Measurements from ENCODE around the gene EIF5.

EIF5 gene

GRCh38 chr14:103360548-103360947, 26.5 kb downstream of the EIF5 start:
- no peak for DNase-seq (ENCODE audit: low read depth, low spot score)
- peak overlapping the region; percentile 99 for H3K27ac ChIP-seq

GRCh38 chr14:103361867-103362266, 27.8 kb downstream of the EIF5 start:
- peak overlapping the region; percentile 99 for H3K27ac ChIP-seq
- peak; percentile 94 for DNase-seq (ENCODE audit: low read depth, low spot score)

- peak overlapping the region; percentile 99 for H3K27ac ChIP-seq
- no peak for DNase-seq (ENCODE audit: low read depth, low spot score)
Observed at GRCh38 chr14:103362780-103363179, 28.7 kb downstream of the EIF5 start.

DNA sequence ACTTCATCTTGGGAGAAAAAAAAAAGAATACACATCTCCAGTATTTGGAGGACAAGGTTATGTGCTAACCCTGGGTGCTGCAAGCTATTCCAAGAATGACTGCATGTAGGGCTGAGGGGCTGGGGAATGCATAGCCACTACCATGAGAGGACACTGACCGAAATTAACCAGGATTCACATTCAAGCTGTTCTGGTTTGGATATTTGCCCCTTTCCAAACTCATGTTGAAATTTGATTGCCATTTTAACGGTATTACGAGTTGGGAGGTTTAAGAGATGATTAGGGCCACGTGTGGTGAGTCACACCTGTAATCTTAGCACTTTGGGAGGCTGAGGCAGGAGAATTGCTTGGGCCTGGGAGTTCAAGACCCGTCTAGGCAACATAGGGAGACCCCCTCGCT, 32.7 kb downstream of the EIF5 start:
- H3K27ac ChIP-seq: no peak overlapping the region
- no peak for DNase-seq (ENCODE audit: low read depth, low spot score)

GRCh38 chr14:103367995-103368394, 34.0 kb downstream of the EIF5 start:
- no peak overlapping the region for H3K27ac ChIP-seq
- no peak for DNase-seq (ENCODE audit: low read depth, low spot score)

- DNase-seq (ENCODE audit: low read depth, low spot score): no peak
Observed at GRCh38 chr14:103370087-103370486, 36.0 kb downstream of the EIF5 start.

GRCh38 chr14:103372017-103372416, 38.0 kb downstream of the EIF5 start:
- H3K27ac ChIP-seq: peak overlapping the region; percentile 89
- no peak for DNase-seq (ENCODE audit: low read depth, low spot score)

More at GRCh38 chr14:103370087-103370486, 36.0 kb downstream of the EIF5 start:
- H3K27ac ChIP-seq: no peak overlapping the region

DNA sequence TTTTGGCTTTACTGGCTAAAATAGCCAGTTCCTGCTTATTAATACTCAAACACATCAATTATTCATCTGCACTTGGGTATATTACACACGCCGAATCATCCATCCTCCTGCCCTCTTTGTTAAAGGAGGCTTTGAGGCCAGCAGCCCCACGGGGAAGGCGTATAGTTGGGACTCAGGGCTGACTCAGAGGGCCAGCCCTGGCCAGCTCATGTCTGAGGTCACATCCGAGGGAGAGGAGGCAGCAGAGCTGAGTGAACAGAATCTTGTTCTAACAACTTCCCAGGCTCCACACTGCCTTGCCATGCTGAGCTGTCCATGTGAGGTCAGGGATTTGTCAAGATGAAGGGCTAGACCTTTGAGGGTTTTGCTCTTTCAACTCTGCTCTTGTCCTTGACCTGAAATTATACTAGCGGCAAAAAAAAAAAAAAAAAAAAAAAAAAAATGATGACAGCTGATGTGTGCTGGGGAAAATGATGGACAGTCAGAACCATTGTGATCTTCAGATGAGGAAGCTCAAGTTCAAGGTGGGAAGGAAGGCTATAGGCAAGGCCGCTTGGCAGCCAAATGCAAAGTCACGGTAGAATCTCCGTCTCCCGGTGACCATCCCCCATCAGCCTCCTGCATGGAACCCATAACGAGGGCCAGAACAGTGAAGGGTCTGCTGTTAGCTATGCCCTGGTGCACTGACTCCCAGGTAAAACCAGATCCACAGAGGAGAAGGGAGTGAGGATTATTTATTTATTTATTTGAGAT, 38.7 kb downstream of the EIF5 start:
- DNase-seq (ENCODE audit: low read depth, low spot score): peak; percentile 88
- H3K27ac ChIP-seq: peak overlapping the region; percentile 89

- no peak for DNase-seq (ENCODE audit: low read depth, low spot score)
- H3K27ac ChIP-seq: no peak overlapping the region
Observed at GRCh38 chr14:103374121-103374520, 40.1 kb downstream of the EIF5 start.

DNA sequence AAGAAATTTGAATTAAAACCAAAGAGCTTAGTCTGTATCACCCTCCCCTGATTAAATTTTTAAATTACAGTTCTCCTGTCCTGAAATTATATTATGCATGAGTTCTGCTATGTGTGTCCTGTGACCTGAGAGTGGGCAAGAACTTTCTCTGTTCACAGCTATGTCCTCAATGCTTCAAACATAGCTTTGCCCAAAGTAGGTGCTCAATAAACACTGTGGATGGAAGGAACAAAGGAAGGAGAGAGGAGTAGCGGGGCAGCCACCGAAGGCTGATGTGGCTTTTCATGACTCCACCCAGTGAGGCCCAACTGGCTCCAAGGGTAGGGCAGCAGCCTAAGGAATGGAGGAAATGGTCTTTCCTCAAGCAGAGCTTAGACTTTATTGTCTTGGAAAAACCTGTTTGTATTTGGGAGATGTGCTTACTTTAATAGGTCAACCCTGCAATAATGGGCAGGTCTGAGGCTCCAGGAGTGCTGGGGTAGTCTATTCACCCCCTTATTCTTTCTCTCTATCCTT, 43.5 kb downstream of the EIF5 start:
- DNase-seq (ENCODE audit: low read depth, low spot score): no peak
- peak overlapping the region; percentile 31 for H3K27ac ChIP-seq

GRCh38 chr14:103378038-103378854, 44.2 kb downstream of the EIF5 start:
- H3K27ac ChIP-seq: peak overlapping the region; percentile 31
- DNase-seq (ENCODE audit: low read depth, low spot score): no peak

DNA sequence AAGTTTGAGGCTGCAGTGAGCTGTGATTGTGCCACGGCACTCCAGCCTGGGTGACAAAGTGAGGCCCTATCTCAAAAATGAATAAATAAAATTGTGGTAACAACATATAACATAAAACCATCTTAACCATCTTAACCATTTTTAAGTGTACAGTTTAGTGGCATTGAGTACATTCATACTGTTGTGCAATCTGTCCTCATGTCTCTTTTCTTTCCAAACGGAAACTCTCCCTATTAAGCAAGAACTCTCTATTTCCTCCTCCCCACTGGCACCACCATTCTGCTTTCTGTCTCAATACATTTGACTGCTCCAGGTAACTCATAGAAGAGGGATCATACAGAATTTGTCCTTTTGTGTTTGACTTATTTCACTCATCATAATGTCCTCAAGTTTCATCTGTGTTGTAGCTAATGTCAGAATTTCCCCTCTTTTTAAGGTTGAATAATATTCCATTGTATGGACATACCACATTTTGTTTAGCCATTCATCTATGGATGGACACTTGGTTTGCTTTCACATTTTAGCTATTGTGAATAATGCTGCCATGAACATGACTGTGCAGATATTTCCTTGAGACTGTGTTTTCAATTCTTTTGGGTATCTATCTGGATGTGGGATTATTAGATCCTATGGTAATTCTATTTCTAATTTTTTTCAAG, 46.8 kb downstream of the EIF5 start:
- no peak overlapping the region for H3K27ac ChIP-seq
- no peak for DNase-seq (ENCODE audit: low read depth, low spot score)

GRCh38 chr14:103382376-103382775, 48.3 kb downstream of the EIF5 start:
- peak overlapping the region; percentile 15 for H3K27ac ChIP-seq
- DNase-seq (ENCODE audit: low read depth, low spot score): peak; percentile 49

- DNase-seq (ENCODE audit: low read depth, low spot score): no peak
Observed at GRCh38 chr14:103384450-103385151, 50.6 kb downstream of the EIF5 start.

DNA sequence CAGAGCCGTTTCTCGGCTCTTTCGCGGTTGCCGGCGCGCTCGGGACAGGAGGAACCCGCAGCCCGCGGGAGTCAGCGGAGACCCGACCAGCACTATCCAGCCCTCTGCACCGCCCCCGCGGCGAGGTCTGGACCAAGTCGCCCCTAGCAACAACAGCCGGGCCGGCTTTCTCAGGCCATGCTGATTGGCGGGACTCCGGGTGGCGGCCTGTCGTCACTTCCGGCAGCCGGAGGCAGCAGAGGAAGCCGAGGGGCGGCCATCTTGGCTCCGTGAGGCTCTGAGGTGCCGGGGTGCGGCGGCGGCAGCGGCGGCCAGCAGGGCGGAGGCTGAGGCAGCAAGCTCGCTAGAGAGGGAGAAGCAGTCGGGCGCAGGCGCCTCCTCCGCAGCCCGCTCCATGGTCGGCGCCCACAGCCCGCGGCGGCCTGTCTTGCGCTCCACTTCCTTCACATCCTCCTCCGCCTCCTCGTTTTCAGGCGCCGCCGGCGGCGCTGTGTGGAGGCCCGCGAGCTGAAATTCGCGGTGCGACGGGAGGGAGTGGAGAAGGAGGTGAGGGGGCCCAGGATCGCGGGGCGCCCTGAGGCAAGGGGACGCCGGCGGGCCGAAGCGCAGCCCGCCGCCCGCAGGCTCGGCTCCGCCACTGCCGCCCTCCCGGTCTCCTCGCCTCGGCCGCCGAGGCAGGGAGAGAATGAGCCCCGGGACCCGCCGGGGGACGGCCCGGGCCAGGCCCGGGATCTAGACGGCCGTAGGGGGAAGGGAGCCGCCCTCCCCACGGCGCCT, 51.3 kb downstream of the EIF5 start, which contains the start of gene MARK3:
MARK3 (plus strand) TSS at position 264 of the 777 bp plus-strand sequence. CDS start 615 bp downstream, outside the sequence.
- H3K27ac ChIP-seq: peak within 1 kb of the TSS; percentile 90
- DNase-seq (ENCODE audit: low read depth, low spot score): peak; percentile 77

More at GRCh38 chr14:103384450-103385151, 50.6 kb downstream of the EIF5 start:
- H3K27ac ChIP-seq: peak overlapping the region; percentile 90

GRCh38 chr14:103385929-103386712, 52.1 kb downstream of the EIF5 start:
- DNase-seq (ENCODE audit: low read depth, low spot score): no peak
- H3K27ac ChIP-seq: peak overlapping the region; percentile 90

GRCh38 chr14:103386713-103387329, 52.8 kb downstream of the EIF5 start:
- no peak for DNase-seq (ENCODE audit: low read depth, low spot score)
- peak overlapping the region; percentile 90 for H3K27ac ChIP-seq

GRCh38 chr14:103388664-103389063, 54.6 kb downstream of the EIF5 start:
- DNase-seq (ENCODE audit: low read depth, low spot score): no peak
- peak overlapping the region; percentile 90 for H3K27ac ChIP-seq

Data from epithelial cell of prostate (primary cell).